PC-9 (cell line): ENCODE measurements around the gene CARMIL1. TPM values are rescaled to one million over a fixed set of nuclear protein-coding genes. Genes with fewer than 3 reads are reported as not detected.

Experiments used
- BruUV-seq: library from RNA; stranded (reverse); fragments of 400-500 nt; replicated peaks from 2 replicates; lab custom pipeline; 2021; lab: Mats Ljungman, UMichigan
- CTCF ChIA-PET: fragments of 300-600 bp; sonication (Branson Sonifier 250); formaldehyde crosslinking; loops from one replicate; lab custom pipeline; 2022; ENCODE audit warnings: antibody characterized with exemption; lab: Charles Lee
- POLR2A ChIA-PET: fragments of 300-600 bp; sonication (Branson Sonifier 250); formaldehyde crosslinking; loops from one replicate; lab custom pipeline; 2022; ENCODE audit warnings: antibody characterized with exemption; ENCODE audit not compliant: unreplicated experiment; lab: Charles Lee
- DNase-seq, 2 experiments: peaks; one replicate each; pipeline versions ENCODE4 v3.0.0 to v3.0.0-alpha.2; 2015 to 2022; ENCODE audit warnings: mixed read lengths in 1 of 2
- H2AFZ ChIP-seq: fragments of 200-600 bp; sonication (generic); 2 replicates; pipeline ENCODE4 v1.8.1; 2017; ENCODE audit warnings: antibody characterized with exemption
- H3F3A ChIP-seq: fragments of 200-600 bp; sonication (generic); 2 replicates; pipeline ENCODE4 v1.8.1; 2017; ENCODE audit warnings: antibody characterized with exemption, mild to moderate bottlenecking, low read depth; ENCODE audit not compliant: insufficient read depth
- H3K27ac ChIP-seq: fragments of 200-600 bp; sonication (generic); 2 replicates; pipeline ENCODE4 v1.6.1; 2016; ENCODE audit warnings: mixed run types
- H3K27me3 ChIP-seq: fragments of 200-600 bp; sonication (generic); 2 replicates; pipeline ENCODE4 v1.6.1; 2016; ENCODE audit warnings: low read depth, mixed run types; ENCODE audit not compliant: insufficient read depth
- H3K36me3 ChIP-seq: fragments of 200-600 bp; sonication (generic); 2 replicates; pipeline ENCODE4 v1.6.1; 2016; ENCODE audit warnings: low read depth, mixed run types
- H3K4me1 ChIP-seq: fragments of 200-600 bp; sonication (generic); replicated peaks from 2 replicates; pipeline ENCODE4 v1.6.1; 2016; ENCODE audit warnings: mixed run types; ENCODE audit not compliant: insufficient read depth
- H3K4me2 ChIP-seq: fragments of 200-600 bp; sonication (generic); 2 replicates; pipeline ENCODE4 v1.6.1; 2017; ENCODE audit warnings: mixed run types
- H3K4me3 ChIP-seq: fragments of 200-600 bp; sonication (generic); 2 replicates; pipeline ENCODE4 v1.6.1; 2016; ENCODE audit warnings: mixed run types
- H3K79me2 ChIP-seq: fragments of 200-600 bp; sonication (generic); 2 replicates; pipeline ENCODE4 v1.6.1; 2017; ENCODE audit warnings: low read depth, mixed run types
- H3K9me2 ChIP-seq: fragments of 200-600 bp; sonication (generic); 2 replicates; pipeline ENCODE4 v1.8.1; 2017; ENCODE audit warnings: mild to moderate bottlenecking; ENCODE audit not compliant: insufficient read depth
- H3K9me3 ChIP-seq: fragments of 200-600 bp; sonication (generic); 2 replicates; pipeline ENCODE4 v1.8.1; 2016; ENCODE audit warnings: low read depth; ENCODE audit not compliant: insufficient read depth
- H4K20me1 ChIP-seq: fragments of 200-600 bp; sonication (generic); 2 replicates; pipeline ENCODE4 v1.8.1; 2017; ENCODE audit not compliant: insufficient read depth
- CTCF ChIP-seq: fragments of 200-600 bp; sonication (generic); conservative IDR thresholded peaks from 2 replicates; pipeline ENCODE4 v1.6.1; 2017; ENCODE audit warnings: mixed run types, antibody characterized with exemption, mild to moderate bottlenecking, moderate library complexity
- EZH2 ChIP-seq: fragments of 200-600 bp; sonication (generic); IDR thresholded peaks from 2 replicates; pipeline ENCODE4 v1.8.0; 2017; ENCODE audit warnings: antibody characterized with exemption, low read depth
- intact Hi-C: fragments of 100-400 bp; cut with micrococcal nuclease; formaldehyde crosslinking; loops from one replicate; pipeline ENCODE4 v1.10.0; 2022; ENCODE audit not compliant: unreplicated experiment
- total RNA-seq: library from RNA; stranded (reverse); gene quantifications from 2 replicates; pipeline ENCODE4 v1.2.3, GENCODE V29; 2021

The CARMIL1 gene
- total RNA-seq, 1 experiment from 2014 or later, result 33.1 TPM

GRCh38 chr6:25266456-25267100 is 12.6 kb upstream of the CARMIL1 start:
- Histone ChIP-seq H3K27ac (no peak overlapping the region), H3K4me2 (no peak overlapping the region), H3K4me3 (no peak overlapping the region), H4K20me1 (no peaks in the 10 kb centered on the region), H3K79me2 (no peaks in the 10 kb centered on the region), H3K9me3 (no peaks in the 10 kb centered on the region), H3K4me1 (no peaks in the 10 kb centered on the region), H3F3A (no peaks in the 10 kb centered on the region), H3K27me3 (no peaks in the 10 kb centered on the region), H3K9me2 (no peaks in the 10 kb centered on the region), H2AFZ (no peak overlapping the region), H3K36me3 (no peaks in the 10 kb centered on the region)
- intact Hi-C loops, result loop anchor here (1.0 to 5.0 kb wide), 2 partner anchors 336 to 624 kb away; no protein-coding TSS in a partner anchor
- ChIA-PET CTCF (interaction anchor here (0.6 to 2.0 kb wide), 3 partner anchors 12 to 290 kb away, joined by 3 to 26 read pairs (median 7); partner anchors contain the start of gene CARMIL1), POLR2A (interaction anchor here (0.5 kb wide), 1 partner anchor 103 kb away, joined by 6 read pairs; no protein-coding TSS in a partner anchor)
- TF ChIP-seq EZH2 (no peak), CTCF (no peak)
- no TSS peak for BruUV-seq
- DNase-seq, result no peak

- Histone ChIP-seq H2AFZ (no peak overlapping the region), H3K4me1 (no peaks in the 10 kb centered on the region), H3K4me3 (no peak overlapping the region), H4K20me1 (no peaks in the 10 kb centered on the region), H3K79me2 (no peaks in the 10 kb centered on the region), H3K4me2 (no peak overlapping the region), H3K9me3 (no peaks in the 10 kb centered on the region), H3K36me3 (no peaks in the 10 kb centered on the region), H3K9me2 (no peaks in the 10 kb centered on the region), H3K27ac (no peak overlapping the region), H3F3A (no peaks in the 10 kb centered on the region), H3K27me3 (no peaks in the 10 kb centered on the region)
- POLR2A ChIA-PET, result no interaction called here
- DNase-seq, result no peak
- no TSS peak for BruUV-seq
- intact Hi-C loops, result loop anchor here (5.0 kb wide), 1 partner anchor 335 kb away; no protein-coding TSS in a partner anchor
- CTCF ChIA-PET, result no interaction called here
- TF ChIP-seq EZH2 (no peak), CTCF (no peak)
These were observed 11.5 kb upstream of the CARMIL1 start for GRCh38 chr6:25267662-25268061.

- H3K27me3 ChIP-seq, result no peaks in the 10 kb centered on the region
- DNase-seq, result no peak
- H3K79me2 ChIP-seq, result no peaks in the 10 kb centered on the region
- TF ChIP-seq CTCF (no peak), EZH2 (no peak)
- no peaks in the 10 kb centered on the region for H3F3A ChIP-seq
- ChIA-PET CTCF (interaction anchor here (0.6 kb wide), 1 partner anchor 159 kb away, joined by 6 read pairs; no protein-coding TSS in a partner anchor), POLR2A (no interaction called here)
- H3K4me1 ChIP-seq, result no peaks in the 10 kb centered on the region
- H3K9me3 ChIP-seq, result no peaks in the 10 kb centered on the region
- intact Hi-C loops, result no loop called here
- no peak overlapping the region for H2AFZ ChIP-seq
- no peak overlapping the region for H3K27ac ChIP-seq
- H3K4me3 ChIP-seq, result no peak overlapping the region
- no peaks in the 10 kb centered on the region for H4K20me1 ChIP-seq
- no peaks in the 10 kb centered on the region for H3K36me3 ChIP-seq
- no TSS peak for BruUV-seq
- H3K9me2 ChIP-seq, result no peaks in the 10 kb centered on the region
- no peak overlapping the region for H3K4me2 ChIP-seq
These were observed 8.6 kb upstream of the CARMIL1 start for GRCh38 chr6:25270559-25270958.
